Right lobe of liver (tissue), 4 donors: ENCODE results near the gene WDR62.

Source experiments
- POLR2A ChIP-seq: fragments of 450-650 bp; IDR thresholded peaks from one replicate; pipeline ENCODE4 v1.6.1; 2017; ENCODE audit warnings: antibody characterized with exemption, mild to moderate bottlenecking
- TF ChIP-seq, protein P1 (sequence below), 4 donors: fragments of 200-600 bp in 3 of 4; fragments of 450-650 bp in 1 of 4; IDR thresholded peaks; one replicate each; pipeline versions ENCODE4 v1.5.1 to v1.8.0; 2016 to 2022; ENCODE audit warnings: antibody characterized with exemption in 4 of 4, mild to moderate bottlenecking in 2 of 4
- donor health status: DM: no; HTN: no; CAD: no.
- donor health status: DM: no; HTN: no; CAD: no.
- donor health status: DM: no; HTN: yes; CAD: no.

DNA sequence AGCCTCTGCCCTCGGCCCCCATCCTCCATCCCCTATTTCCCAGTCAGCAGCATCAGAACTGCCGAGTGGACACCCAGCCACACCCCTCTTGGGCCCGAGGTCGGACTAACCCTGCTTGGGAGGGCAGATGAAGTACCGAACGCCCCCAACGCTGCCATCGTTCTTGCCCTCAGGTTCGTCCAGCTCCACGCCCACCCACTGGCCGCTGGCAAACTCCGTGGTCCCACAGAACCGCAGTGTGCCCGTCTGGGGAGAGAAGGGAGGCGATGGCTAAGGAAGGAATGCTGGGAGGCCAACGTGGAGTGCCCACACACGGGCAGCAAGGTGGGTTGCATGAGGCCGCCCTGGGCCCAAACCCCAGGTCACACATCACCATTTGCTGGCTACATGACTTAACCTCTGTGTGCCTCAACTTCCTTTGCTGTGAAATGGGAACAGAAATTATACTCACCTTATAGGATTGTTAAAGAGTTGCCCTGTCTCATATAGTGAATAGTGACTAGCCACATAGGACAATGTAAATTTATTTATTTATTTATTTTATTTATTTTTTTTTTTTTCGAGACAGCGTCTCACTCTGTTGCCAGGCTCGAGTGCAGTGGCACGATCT lies 35.5 kb upstream of the WDR62 start:
- TF ChIP-seq, protein P1, sequence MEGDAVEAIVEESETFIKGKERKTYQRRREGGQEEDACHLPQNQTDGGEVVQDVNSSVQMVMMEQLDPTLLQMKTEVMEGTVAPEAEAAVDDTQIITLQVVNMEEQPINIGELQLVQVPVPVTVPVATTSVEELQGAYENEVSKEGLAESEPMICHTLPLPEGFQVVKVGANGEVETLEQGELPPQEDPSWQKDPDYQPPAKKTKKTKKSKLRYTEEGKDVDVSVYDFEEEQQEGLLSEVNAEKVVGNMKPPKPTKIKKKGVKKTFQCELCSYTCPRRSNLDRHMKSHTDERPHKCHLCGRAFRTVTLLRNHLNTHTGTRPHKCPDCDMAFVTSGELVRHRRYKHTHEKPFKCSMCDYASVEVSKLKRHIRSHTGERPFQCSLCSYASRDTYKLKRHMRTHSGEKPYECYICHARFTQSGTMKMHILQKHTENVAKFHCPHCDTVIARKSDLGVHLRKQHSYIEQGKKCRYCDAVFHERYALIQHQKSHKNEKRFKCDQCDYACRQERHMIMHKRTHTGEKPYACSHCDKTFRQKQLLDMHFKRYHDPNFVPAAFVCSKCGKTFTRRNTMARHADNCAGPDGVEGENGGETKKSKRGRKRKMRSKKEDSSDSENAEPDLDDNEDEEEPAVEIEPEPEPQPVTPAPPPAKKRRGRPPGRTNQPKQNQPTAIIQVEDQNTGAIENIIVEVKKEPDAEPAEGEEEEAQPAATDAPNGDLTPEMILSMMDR (IDR thresholded peaks at IDR 0.05): no peak
- no peak for TF ChIP-seq POLR2A
